Stimulated activated CD4-positive, alpha-beta T cell treated with anti-CD3 and anti-CD28 coated beads, Interleukin-15, amount 100 ng/mL, for 24 hours (primary cell): Measurements from ENCODE around the gene ARHGAP28.
"Not testable (repeated sequence)": the region's sequence is repeated elsewhere in the genome, so short reads cannot be mapped to it uniquely, and the experiment has no call there.

Experiments
- DNase-seq: peaks from one replicate; pipeline ENCODE4 v3.0.0-alpha.2; 2020

Gene ARHGAP28

DNA sequence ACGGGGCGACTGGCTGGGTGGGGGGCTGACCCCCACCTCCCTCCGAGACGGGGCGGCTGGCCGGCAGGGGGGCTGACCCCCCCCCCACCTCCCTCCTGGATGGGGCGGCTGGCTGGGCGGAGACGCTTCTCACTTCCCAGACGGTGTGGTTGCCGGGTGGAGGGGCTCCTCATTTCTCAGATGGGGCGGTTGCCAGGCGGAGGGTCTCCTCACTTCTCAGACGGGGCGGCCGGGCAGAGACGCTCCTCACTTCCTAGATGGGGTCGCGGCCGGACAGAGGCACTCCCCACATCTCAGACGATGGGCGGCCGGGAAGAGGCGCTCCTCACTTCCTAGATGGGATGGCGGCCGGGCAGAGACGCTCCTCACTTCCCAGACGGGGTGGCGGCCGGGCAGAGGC lies 98.0 kb downstream of the ARHGAP28 start:
- DNase-seq, result not testable (repeated sequence)

DNA sequence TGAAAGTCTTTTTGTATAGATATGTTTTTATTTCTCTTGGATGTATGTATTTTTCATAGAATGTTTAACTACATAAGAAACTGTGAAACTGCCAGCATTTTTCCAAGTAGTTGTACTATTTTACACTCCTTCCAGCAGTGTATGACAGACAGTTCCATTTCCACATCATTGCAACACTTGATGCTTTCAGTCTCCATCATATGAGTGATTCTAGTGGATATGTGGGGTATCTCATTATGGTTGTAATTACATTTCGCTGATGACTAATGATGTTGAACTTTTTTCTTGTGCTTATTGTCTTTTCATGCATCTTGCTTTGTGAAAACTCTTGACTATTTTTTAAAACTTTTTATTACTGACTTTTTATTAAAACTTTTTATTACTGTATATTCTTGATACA lies 101.4 kb downstream of the ARHGAP28 start:
- no peak for DNase-seq

DNA sequence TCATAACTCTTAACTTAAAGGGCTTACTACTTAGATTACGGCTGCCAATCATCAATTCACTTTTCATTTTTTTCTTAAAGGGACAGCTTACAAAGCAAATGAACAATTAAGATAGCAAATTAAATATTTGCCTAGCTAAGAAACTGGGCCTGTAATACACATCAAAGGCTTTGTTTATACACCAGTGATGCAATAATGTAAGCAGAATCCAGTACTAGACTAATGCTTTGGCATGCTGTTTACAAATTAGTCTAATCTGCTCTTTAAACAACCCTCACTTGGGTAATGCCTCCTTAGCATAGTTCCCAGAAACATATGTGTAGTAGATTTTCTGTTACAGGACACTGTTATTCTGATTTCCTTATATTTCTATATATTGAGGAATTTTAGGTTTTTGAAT lies 105.8 kb downstream of the ARHGAP28 start:
- no peak for DNase-seq

DNA sequence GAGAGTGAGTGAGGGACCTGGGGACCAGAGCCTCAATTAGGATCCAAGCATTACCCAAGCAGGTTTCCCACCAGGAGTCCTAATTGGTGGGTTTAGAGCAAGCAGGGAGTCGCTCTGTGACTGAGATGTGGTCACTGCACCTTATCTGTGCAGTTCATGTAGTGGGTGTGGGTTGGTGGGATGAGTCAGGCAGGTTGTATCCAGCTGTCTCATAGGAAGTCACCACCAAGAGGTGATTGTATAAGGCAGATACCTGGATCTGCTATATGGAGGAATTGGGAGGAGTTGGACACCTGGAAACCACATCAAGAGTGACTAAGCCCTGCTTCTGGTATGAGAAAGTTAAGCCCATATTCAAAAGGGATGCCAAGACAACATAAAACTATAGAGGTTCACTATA lies 106.8 kb downstream of the ARHGAP28 start:
- DNase-seq, result no peak

DNA sequence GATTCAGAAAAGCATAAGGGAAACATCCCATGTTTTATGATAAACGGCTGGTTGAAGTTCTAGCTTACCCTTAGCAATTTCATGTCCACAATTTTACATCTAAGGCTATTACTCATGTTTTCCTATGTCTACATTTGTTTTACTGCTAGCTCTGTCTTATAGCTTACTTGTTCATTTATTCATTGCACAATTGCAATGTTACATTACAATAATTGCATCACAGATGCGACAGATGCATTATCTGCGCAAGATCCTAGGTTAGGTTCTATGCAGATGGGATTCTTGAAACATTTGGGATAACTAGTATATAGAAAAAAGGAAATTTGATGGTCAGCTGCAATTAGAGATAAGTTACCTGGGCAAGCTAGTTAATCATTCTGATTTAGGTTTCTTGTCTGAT lies 108.4 kb downstream of the ARHGAP28 start:
- DNase-seq, result no peak

DNA sequence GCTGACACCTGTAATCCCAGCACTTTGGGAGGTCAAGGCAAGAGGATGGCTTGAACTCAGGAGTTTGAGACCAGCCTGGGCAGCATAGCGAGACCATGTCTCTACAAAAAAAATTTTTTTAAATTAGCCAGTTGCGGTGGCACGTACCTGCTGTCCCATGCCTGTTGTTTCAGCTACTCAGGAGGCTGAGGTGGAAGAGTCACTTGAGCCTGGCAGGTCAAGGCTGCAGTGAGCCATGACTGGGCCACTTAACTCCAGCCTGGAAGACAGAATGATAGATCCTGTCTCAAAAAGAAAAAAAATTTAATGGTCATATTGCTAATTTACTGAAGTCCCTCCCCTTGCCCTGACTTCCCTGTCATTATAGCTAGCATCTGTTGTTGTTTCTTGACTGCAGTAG lies 112.6 kb downstream of the ARHGAP28 start:
- DNase-seq, result no peak

DNA sequence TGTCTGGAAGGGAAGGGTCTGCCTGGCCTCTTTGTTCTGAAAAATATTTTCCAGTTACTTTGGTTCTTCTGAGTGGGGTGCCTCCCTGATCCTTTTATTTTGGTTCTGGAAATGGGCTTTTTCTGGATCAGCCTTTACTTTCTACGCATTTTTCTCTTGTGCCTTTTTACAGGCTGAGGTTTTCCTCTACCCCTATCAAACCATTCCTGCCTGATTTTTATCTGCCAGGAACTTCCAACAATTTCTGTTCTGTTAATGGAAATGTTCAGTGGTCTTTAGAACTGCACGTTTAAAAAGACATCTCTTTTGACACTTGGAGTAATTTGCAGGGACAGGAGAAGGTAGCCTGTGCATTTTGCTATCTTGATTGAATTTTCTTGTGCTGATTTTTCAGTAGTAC lies 113.8 kb downstream of the ARHGAP28 start:
- DNase-seq, result no peak

DNA sequence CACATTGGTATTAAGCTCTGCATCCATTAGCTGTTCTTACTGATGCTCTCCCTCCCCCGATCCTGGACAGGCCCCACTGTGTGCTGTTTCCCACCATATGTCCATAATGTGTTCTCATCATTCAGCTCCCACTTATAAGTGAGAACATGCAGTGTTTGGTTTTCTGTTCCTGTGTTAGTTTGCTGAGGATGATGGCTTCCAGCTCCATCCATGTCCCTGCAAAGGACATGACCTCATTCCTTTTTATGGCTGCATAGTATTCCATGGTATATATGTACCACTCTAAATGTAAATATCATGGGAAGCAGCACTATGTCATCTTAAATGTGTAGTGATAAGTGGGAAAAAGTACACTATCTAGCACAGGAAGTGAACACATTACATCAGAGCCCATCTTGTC lies 116.0 kb downstream of the ARHGAP28 start:
- DNase-seq, result not testable (repeated sequence)

DNA sequence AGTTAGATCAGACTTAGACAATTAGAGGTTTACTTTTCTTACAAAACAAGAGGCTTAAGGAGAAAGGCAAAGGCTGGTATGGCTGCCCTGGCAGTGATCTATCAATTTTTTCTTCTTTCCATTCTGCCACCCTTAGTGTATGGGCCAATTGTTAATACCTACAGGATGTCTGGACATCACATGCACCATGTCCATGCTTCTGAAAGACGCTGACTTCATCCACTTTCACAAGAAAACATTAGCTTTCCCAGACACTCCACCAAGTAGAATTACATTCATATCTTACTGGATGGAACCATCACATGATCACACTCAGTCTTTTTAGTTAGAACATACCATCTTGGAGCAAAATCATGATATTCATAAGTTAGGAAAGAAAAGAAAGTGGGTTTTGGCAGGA lies 120.9 kb downstream of the ARHGAP28 start:
- no peak for DNase-seq

DNA sequence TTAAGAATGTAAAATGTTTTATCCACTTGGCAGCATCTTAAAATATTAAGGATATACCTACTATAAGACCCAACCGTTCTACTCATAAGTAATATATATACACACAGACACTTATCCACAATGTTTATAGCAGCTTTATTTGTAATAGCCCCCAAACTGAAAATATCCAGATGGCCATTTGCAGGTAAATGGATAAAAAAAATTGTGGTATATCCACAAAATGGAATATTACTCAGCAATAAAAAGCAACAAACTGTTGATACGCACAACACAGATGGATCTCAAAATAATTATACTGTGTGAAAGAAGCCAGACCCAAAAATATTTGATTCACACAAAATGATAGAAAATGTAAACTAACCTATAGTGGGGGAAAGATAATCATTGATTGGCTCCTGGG lies 122.0 kb downstream of the ARHGAP28 start:
- DNase-seq, result no peak

DNA sequence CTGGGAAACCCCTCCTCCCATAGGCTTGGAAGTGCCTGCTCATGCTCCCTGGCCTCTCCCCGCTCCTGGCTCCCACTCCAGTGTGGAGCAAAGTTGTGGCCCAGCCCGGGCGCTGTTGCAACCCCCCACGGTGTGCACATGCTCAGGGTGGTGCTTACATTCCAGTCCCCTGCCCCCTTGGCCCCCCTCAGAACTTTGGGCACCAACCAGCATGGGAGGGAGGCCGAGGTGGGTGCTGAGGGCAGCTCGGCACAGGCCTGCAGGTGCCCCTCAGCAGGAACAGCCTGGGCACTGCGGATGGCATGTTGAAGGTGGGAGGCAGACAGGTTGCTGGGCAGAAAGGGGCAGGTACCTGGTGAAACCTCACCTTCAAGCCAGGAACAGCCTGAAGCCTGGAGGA lies 125.3 kb downstream of the ARHGAP28 start:
- DNase-seq, result no peak

DNA sequence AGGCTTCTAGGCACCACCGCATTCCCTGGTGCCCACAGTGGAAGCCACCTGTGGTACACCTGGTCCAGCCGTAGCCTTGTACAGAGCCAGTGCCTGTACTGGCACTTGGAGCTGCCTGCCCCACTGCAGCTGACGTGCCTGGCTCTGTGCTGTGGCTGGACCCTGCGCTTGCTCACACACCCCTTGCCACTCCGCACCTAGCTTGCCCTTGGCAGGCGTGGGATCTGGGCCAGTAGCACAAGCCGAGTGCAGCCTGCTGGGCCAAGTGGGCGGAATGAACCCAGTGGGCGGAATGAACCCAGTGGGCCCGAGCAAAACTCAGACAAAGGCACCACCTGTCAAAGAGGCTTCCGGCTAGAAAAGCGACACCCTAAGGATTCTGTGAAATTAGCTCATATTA lies 126.3 kb downstream of the ARHGAP28 start:
- no peak for DNase-seq

DNA sequence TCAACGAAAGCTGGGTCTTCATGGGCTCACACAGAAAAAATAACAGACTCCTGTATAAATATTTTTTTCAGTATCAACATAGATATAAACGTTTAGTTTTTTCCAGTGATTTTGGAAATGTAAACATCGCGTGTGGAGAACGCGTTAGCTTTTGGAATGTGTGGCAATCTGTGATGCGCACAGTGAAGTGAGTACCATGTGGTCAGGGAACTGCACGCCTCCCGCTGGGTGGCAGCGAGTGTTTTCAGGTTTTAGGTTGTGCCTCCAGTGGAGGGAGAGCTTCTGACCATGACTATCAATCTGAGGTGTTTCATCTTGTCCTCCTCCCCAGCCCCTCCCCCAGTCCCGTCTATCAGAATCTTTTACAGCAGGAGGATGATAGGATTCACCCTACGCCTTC lies 127.8 kb downstream of the ARHGAP28 start:
- no peak for DNase-seq

DNA sequence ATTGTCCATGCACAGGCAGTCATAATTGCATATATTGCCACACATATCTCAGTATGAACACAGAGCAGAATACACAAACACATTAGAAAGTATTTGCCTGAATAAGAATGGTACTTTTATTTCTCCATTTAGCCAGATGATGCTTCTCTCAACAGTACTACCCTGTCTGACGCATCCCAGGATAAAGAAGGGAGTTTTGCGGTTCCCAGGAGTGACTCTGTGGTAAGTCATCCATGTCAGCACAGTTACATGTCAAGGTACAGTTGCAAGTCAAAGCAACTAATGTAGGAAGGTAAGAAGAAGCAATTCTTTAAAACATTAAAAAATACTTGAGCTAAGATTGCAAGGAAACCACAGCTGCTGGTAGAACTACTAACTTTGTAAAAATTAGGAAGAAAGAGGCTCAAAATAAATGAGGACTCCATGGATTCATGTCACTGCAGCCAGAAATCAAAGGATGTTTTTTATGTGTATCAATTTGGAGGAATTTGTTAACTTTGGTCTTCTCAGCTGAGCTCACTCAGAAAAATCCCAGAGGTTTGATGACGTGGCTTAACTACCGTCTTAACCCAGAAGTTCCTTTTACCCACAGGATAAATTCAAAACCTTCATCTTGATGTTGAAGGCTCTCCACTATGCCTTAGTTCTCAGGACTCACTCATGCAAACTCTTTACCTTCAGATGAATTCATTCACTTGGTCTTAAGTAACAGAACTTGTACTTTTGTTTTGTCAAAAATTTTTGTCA lies 130.3 kb downstream of the ARHGAP28 start:
- DNase-seq, result no peak

DNA sequence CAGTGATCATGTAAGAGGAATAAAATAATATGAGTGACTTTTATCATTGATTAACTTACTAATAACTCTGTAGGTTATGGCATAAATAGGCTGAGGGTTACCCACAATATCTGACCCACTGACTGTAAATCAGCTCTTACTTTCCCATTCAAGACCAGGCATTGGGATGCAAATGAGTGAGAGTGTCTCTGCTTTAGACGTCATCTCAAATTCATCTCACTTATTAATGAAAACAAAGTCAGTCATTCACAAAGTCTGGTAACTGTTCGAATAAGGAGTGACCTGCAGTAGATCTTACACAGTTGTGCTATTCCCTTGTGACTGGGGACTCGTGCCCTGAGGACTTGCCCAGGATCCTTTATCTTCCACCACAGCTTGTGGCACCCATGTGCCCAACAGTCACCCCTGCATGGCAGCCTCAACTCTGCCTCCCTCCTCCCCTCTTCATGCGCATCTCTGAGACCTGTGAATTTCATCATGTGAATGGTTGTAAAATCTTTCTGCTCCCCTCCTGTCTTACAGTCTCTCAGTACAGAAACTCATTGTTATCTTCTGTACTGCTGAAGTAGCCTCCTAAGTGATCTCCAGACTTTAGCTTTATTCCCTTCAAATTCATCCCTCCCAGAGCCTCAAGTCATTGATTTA lies 131.4 kb downstream of the ARHGAP28 start:
- no peak for DNase-seq

DNA sequence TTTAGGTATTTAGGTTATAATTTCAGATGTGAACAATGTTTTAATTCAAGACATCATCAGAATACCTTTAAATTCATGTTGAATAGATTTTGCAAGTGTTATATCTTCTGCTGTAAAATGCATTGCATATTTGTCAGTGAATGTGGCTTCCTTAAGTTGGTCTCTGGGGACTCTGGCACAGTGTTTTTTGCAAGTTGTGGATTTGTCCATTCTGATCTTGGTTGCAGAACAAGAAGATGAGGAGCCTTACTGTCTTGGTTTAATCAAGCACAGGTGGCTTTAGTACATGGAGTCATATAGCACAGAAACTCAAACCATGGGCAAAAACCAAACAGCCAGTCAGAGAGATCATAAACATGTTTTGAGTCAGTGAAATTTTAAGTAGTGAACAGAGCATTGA lies 135.7 kb downstream of the ARHGAP28 start:
- no peak for DNase-seq

DNA sequence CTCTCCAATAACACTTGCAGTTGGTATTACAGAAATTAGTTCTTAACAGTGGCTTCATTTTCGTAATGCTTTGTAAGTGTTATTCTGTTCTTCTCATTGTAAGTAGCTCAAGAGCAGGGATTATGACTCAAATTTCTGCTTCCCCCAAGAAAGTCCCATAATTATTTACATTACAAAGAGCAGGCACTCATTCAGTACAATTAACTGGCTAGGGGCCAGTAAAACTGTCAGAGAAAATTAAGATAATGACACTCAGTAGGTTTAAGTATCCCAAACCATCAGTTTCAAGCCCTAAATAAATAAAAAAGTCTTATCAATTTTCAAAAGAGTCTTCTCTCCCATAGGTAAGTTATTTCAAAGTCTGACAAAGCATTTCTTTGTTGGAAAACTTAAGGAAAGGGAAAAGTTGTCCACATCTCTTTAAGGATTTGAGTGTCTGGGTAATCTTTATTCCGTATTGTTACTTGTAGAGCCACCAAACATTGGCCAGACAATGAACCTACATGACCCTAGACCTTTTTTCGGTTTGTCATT lies 137.1 kb downstream of the ARHGAP28 start:
- DNase-seq, result no peak

DNA sequence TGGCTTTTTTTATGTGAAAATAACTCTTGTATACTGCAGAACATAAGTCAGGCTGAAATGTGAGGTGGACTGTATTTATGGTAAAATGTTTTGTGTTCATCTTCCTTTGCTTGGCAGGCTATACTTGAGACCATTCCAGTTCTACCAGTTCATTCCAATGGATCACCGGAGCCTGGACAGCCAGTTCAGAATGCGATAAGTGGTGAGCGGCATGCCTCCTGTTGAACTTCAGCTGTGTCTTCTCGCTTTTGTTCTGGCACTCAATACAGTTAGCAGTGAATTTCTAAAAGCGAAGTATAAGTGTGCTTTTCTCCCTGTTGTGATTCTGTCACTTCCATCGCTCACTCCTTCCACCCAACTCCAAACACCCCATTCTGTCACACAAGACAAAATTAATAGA lies 138.5 kb downstream of the ARHGAP28 start:
- DNase-seq, result no peak

DNA sequence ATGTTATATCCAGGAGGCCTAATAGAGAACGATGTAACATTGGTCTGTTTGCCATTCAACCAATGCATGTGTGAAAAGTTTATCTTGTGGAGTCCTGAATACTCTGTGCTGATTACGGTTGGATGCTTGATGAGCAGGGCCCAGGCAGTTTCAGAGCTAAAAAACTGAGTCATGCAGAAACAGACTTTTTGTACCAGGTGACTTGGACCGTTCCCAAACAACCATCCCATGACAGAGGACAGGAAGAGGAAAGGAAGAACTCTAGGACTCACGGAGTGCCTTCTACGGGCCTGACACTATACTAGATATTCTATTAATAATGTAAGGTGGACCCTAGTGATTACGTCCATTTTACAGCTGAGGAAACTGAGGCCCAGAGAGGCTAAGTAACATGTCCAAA lies 142.1 kb downstream of the ARHGAP28 start:
- DNase-seq, result no peak

DNA sequence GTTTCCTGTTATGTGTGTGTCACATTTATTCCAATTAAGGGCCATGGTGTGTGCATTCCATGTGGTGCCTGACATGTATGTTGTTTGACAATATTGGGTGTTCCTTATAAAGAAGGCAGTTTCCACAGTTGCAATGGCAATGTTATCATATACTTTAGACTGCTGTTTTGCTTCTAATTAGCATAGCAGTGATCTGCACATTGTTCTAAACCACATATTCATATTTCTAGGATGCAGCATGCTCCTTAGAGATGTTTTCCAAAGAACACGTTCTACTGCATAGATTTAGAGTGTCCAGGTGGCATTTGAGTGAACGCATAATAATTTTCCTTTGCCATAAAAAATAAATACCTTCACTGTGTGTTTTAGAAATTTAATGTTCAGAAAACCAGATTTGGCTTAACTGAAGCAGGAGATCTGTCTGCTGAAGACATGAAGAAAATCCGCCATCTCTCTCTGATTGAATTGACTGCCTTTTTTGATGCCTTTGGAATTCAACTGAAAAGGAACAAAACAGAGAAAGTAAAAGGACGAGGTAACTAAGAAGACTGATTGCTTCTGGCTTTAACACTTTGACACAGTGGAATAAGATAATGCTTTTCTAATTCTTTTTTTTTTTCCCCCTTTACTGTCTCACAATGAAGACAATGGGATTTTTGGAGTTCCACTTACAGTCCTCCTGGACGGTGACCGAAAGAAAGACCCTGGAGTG lies 143.7 kb downstream of the ARHGAP28 start:
- DNase-seq, result no peak

DNA sequence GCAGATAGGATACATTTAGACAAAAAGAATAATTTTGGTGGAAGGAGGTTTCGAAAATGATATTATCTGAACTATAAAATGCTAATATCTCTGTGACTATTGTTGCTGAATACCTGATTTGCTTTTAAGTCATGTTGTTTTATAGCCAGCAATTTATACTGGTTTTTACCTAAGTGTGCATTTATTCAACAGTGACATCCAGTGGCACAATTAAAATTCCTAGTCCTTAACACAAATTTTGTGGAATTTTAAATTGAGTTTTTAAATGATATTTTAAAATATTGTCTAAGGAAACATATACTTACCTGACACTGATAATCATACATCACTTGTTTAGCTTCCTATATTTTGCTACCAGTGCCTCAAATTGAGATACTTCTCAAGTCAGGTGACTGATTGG lies 144.8 kb downstream of the ARHGAP28 start:
- no peak for DNase-seq

DNA sequence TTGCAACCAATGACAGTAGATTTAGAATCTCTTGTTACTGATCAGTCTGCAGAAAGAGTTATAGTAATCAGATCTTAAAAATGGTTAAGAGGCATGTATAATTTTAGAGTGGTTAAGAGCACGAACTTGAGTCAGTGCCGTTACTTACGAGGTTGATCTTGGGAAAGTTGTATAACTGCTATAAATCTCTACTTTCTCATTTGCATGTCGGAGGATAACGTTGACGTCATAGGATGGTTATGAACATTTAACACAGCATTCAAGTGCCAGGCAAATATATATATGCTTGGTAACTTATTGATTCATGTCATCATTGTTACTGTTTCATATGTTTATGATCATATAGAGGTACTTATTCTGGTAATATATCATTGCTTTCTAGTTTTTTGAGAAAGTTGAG lies 146.2 kb downstream of the ARHGAP28 start:
- no peak for DNase-seq

DNA sequence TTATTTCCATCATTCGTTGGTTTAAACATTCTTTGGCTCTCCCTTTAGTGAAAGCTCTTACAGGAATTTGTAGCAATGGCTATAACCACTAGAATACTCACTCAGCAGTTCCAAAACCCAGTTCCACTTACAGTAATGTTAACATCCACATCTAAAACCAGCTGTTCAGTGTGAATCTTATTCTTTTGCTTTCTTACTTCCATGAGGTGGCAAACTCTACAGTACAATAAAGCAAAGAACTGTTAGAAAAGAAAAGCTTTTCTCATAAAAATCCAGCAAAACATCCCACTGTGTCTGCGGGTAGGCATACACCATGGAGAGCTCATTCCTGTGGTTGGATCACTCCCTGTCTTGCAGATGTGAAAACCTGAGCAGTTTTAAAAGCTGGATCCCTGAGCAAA lies 147.1 kb downstream of the ARHGAP28 start:
- DNase-seq, result no peak

DNA sequence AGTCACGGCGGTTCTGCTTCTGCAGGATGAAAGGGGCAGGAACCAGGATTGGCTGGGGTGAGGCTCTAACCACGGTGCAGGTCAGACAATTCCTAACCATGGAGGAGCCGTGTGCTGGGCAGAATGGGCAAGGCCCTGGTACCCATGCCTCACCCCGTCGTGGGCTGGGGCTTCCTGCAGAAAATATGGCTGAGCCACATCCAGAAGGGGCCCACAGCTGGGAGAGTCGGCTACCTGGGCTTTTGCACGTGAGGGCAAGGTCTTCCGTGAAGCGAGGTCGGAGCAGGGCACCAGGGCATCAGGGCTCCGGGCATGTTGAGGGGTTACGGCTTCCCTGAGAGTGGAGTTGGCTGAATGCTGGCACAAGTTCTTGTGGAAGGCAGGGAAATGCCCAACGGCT lies 147.8 kb downstream of the ARHGAP28 start:
- no peak for DNase-seq
